ENCODE data around the gene AWAT2.

The AWAT2 gene

DNA sequence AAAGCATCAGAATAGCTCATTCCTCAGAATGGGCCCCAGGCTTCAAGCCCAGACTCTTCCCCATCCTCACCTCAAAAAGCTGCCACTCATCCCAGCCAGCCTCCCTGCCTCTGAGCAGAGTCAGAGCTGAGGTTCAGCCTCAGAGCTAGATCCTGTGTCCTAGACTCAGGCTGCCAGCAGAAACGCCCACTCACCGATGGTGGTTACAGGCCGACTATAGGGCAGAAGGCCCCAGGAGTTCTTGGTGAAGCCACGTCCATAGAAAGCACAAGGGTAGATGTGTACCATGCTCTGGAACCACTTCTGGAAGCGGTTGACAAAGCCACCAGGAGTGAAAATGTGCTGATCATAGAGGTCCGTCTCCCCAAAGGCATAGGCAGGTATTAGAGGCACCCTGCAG is 7.7 kb downstream of the AWAT2 start:
- TF ChIP-seq, protein P1, sequence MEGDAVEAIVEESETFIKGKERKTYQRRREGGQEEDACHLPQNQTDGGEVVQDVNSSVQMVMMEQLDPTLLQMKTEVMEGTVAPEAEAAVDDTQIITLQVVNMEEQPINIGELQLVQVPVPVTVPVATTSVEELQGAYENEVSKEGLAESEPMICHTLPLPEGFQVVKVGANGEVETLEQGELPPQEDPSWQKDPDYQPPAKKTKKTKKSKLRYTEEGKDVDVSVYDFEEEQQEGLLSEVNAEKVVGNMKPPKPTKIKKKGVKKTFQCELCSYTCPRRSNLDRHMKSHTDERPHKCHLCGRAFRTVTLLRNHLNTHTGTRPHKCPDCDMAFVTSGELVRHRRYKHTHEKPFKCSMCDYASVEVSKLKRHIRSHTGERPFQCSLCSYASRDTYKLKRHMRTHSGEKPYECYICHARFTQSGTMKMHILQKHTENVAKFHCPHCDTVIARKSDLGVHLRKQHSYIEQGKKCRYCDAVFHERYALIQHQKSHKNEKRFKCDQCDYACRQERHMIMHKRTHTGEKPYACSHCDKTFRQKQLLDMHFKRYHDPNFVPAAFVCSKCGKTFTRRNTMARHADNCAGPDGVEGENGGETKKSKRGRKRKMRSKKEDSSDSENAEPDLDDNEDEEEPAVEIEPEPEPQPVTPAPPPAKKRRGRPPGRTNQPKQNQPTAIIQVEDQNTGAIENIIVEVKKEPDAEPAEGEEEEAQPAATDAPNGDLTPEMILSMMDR (IDR thresholded peaks at IDR 0.05; ENCODE audit: extremely low read depth, missing control alignments), result no peak

DNA sequence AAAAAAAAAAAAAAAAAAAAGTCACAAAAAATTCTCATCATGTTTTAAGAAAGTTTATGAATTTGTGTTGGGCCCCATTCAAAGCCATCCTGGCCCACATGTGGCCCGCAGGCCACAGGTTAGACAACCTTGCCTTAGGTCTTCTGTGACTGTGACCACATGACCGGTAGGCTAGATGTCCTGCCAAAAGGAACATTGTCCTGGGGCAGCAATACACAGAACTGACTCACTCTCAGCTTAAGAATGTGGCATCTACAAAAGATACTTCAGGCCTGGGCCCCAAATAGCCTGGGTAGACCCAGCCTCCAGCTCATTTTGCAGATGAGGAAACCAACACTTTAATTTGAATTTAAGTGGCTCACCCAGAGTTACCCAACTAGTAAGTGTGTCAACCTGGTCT is 10.0 kb downstream of the AWAT2 start:
- TF ChIP-seq, protein P1 (IDR thresholded peaks at IDR 0.05; ENCODE audit: extremely low read depth, missing control alignments), result no peak
- DNase-seq (ENCODE audit: low spot score), result no peak

More for the DNA sequence above, 7.7 kb downstream of the AWAT2 start:
- DNase-seq (ENCODE audit: low spot score), result no peak

DNA sequence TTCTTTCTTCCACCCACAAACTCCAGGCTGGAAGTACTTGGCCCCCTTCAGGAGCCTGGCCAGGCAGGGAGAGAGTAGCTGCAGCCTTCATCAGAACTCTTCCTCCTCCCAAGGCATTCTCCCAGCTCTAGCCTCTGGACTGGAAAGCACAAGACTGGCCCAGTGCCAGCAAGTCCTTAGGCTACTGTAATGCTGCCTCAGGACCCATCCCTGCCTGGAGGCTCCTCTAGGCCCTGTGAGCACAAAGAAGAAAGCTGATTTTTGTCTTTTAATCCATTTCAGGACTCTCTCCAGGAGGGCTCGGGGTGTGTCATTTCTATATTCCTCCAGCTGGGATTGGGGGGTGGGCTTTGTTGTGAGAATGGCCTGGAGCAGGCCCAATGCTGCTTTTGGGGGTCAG is 10.8 kb downstream of the AWAT2 start:
- no peak for DNase-seq (ENCODE audit: low spot score)
- TF ChIP-seq, protein P1 (IDR thresholded peaks at IDR 0.05; ENCODE audit: extremely low read depth, missing control alignments), result no peak

DNA sequence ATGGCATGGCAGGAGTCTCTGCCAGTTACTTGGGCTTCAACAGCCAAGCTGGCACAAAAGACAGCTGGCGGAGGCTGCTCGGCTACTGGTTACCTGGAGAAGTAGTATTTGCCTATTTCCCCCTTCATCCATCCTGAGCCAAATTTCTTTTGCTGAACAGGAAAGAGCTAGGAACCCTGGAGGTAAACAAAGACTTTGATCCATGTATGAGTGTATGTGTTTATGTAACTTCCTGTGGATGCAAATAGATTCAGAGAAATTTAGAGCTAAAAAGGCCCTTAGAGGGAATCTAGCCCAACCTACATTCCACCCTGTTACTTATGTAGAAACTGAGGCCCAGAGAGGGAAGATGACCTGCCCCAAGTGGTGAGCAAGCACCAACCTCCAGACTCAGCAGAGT is 11.2 kb downstream of the AWAT2 start:
- DNase-seq (ENCODE audit: low spot score), result no peak
- TF ChIP-seq, protein P1 (IDR thresholded peaks at IDR 0.05; ENCODE audit: extremely low read depth, missing control alignments), result no peak

DNA sequence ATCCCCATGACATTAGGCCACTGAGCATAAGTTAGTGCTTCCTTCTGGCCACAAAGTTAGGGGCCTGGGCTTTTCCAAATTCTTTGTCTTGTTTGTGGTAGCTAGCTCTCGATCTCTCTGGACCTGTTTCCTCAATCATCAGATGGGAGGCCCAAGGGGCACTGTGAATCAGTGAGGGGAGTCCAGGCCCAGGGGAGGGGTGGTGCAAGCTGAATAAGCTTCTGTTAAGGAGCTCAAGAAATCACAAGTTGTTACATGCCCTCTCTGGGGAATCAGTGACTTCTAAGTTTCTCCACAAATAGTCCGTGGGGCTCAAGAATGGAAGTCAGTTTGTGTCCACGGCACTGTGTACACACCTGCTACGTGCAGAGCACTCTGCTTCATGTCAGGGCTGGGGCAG is 15.1 kb downstream of the AWAT2 start:
- no peak for DNase-seq (ENCODE audit: low spot score)

DNA sequence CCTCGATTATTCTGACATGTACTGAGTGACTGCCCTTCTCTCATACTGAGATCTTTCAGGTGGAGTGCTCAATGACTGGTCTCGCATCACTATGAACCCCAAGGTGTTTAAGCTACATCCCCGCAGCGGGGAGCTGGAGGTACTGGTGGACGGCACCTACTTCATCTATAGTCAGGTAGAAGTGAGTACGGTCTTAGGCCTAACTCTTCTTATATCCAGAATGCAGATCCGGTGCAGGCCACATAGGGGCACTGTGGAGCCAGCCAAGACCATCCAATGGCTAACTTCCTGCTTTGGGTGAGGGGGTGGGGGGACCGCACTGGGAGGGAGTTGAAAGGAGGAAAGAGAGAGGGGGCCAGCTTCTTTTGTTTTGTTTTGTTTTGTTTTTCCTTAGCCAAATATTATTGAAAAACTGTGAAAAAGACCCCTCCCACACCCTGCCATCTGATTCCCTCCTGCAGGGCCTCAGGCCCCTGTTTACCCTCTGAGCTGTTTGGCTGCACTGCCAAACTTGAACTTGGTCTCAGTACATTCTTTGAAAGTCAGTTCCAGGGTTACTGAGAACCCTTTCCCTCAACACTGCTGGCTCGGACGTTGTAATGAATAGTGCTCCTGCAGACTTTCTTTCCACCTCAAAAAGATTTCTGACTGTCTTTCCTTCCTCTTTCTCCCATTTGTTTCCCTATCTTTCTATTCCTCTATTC is 16.2 kb downstream of the AWAT2 start:
- DNase-seq (ENCODE audit: low spot score), result peak; percentile 26
- TF ChIP-seq, protein P1 (IDR thresholded peaks at IDR 0.05; ENCODE audit: extremely low read depth, missing control alignments), result peak; percentile 71

More for the DNA sequence above, 15.1 kb downstream of the AWAT2 start:
- TF ChIP-seq, protein P1 (IDR thresholded peaks at IDR 0.05; ENCODE audit: extremely low read depth, missing control alignments), result no peak

DNA sequence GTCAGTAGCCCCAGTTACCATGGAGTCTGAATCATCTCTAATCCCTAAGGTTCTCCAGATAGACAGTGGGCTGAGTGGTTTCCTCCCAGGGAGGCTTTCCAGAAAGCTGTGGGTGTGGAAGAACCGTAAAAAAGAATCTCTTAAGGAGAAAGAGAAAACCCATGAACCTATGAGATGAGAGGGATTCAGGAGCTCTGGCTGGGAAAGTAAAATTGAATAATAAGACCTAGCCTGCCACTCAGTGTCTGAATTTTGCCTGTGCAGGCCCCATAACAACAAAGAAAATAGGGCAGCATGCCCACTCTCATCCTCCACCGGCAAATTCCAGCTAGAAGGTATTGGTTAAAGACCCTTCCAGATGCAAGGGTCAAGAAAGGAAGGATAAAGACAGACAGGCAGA is 16.9 kb downstream of the AWAT2 start:
- TF ChIP-seq, protein P1 (IDR thresholded peaks at IDR 0.05; ENCODE audit: extremely low read depth, missing control alignments), result no peak
- no peak for DNase-seq (ENCODE audit: low spot score)

Measured in GM20000 (cell line).